Heart left ventricle (tissue), 16 donors: Measurements from ENCODE around the gene LRIG1. TPM values are rescaled to one million over a fixed set of nuclear protein-coding genes. Genes with fewer than 3 reads are reported as not detected.

ENCODE experiments used
- ATAC-seq, 4 donors: fragments of 200-7000 bp; cut with Tn5 transposase; one replicate each; pipeline ENCODE4 v1.9.1; 2020 to 2022; ENCODE audit warnings: moderate library complexity in 4 of 4, mild to moderate bottlenecking in 3 of 4, moderate number of reproducible peaks in 1 of 4
- DNase-seq, 5 donors: peaks; one replicate each; pipeline ENCODE4 v3.0.0-alpha.2; 2020
- H3K27ac ChIP-seq, 12 donors: fragments of 200-600 bp; sonication (generic) in 4 of 12; one replicate each; pipeline versions ENCODE4 v1.5.0 to v1.8.0; 2016 to 2022; ENCODE audit warnings: mild to moderate bottlenecking in 2 of 12
- H3K27me3 ChIP-seq, 9 donors: fragments of 200-600 bp; sonication (generic) in 2 of 9; one replicate each; pipeline versions ENCODE4 v1.5.1 to v1.8.0; 2016 to 2022; ENCODE audit warnings: mild to moderate bottlenecking in 3 of 9
- H3K36me3 ChIP-seq, 9 donors: fragments of 200-600 bp; sonication (generic) in 2 of 9; one replicate each; pipeline versions ENCODE4 v1.5.0 to v1.8.0; 2018 to 2022; ENCODE audit warnings: mild to moderate bottlenecking in 2 of 9
- H3K4me1 ChIP-seq, 12 donors: fragments of 200-600 bp; sonication (generic) in 4 of 12; one replicate each; pipeline versions ENCODE4 v1.5.0 to v1.8.0; 2016 to 2022; ENCODE audit warnings: mild to moderate bottlenecking in 3 of 12
- H3K4me3 ChIP-seq, 12 donors: fragments of 200-600 bp; sonication (generic) in 4 of 12; one replicate each; pipeline versions ENCODE4 v1.5.0 to v1.8.0; 2017 to 2022; ENCODE audit warnings: mild to moderate bottlenecking in 9 of 12, moderate library complexity in 4 of 12
- H3K9me3 ChIP-seq, 12 donors: fragments of 200-600 bp; sonication (generic) in 4 of 12; one replicate each; pipeline versions ENCODE4 v1.5.0 to v1.8.0; 2016 to 2022; ENCODE audit warnings: mild to moderate bottlenecking in 1 of 12
- CTCF ChIP-seq, 12 donors: fragments of 200-600 bp; sonication (generic) in 4 of 12; IDR thresholded peaks; one replicate each; pipeline versions ENCODE4 v1.5.0 to v1.8.0; 2018 to 2022; ENCODE audit warnings: antibody characterized with exemption in 12 of 12, mild to moderate bottlenecking in 5 of 12
- POLR2A ChIP-seq, 2 donors: fragments of 450-650 bp; IDR thresholded peaks; one replicate each; pipeline ENCODE4 v1.6.1; 2017; ENCODE audit warnings: antibody characterized with exemption in 2 of 2, mild to moderate bottlenecking in 2 of 2, moderate library complexity in 2 of 2
- WGBS, 4 donors: extraction: QIAGEN DNeasy Blood & Tissue Kit in 2 of 4; methylation state at CpG; one replicate each; pipeline versions ENCODE4 v1.1.5 to v1.1.7; 2013 to 2018; 5-methylcytosine and 5-hydroxymethylcytosine counted together
- intact Hi-C, 10 donors: fragments of 100-400 bp; cut with DNase I; formaldehyde crosslinking; loops; one replicate each; pipeline versions ENCODE4 v1.11.1 to v1.14.2; 2022
- polyA plus RNA-seq, 2 donors: library from polyadenylated mRNA; stranded (reverse); fragments of 200-250 nt; gene quantifications; one replicate each; pipeline ENCODE4 v1.2.3, GENCODE V29; 2013
- total RNA-seq, 9 donors: library from RNA; depleted of rRNA in 2 of 9; stranded (reverse); fragments of >200 nt in 2 of 9; fragmentation: NEBNext Ultra II Directional in 3 of 9; extraction: Animal tissue kit (Norgen Biotek cat#: 25700) in 3 of 9; gene quantifications; one replicate each; pipeline versions ENCODE4 v1.1.0 to v1.2.4, GENCODE V29; 2016 to 2023
- donor health status: ischemic (EF 13 %, LVEDD 7.1; RV severe dilation, severe dysfunction).
- donor health status: healthy with polysubstance abuse.
- donor health status: DM: no; HTN: yes; CAD: no.
- donor health status: DM: no; HTN: no; CAD: no.
- donor health status: ischemic (EF 25% LVEDD 6.9; RV normal size, moderate dysfunction).
- donor health status: ischemic (EF 25% LVEDD 5.7; RV mildly dilated, moderate dysfunction).
- donor health status: healthy.
- donor health status: DM: yes; HTN: yes; CAD: no.
- donor health status: ischemic (EF 35%, LVEDD 5.7; RV mildly dilated, moderate dysfunction).
- donor health status: nonischemic (EF 11% LVEDD 7.7; RV severe dilation, severe dysfunction).
- donor health status: DM: yes; HTN: yes; CAD: no.
- donor health status: PGD.
- donor health status: ischemic (EF 29% LVEDD 5.4; RV normal size, mild dysfunction).
- donor health status: nonischemic (EF 23%, LVEDD 6.1; RV moderate dilation, normal function).

LRIG1 gene
- total and polyA plus RNA-seq, 11 donors = 42.3 to 161 (median 88.8) TPM

GRCh38 chr3:66457252-66457651, 43.6 kb downstream of the LRIG1 start:
- TF ChIP-seq CTCF (IDR thresholded peaks at IDR 0.05) (no peak), POLR2A (IDR thresholded peaks at IDR 0.05) (no peak)
- intact Hi-C loops = no loop called here
- no peak for ATAC-seq

GRCh38 chr3:66456711-66457173, 44.1 kb downstream of the LRIG1 start:
- TF ChIP-seq POLR2A (IDR thresholded peaks at IDR 0.05) = no peak
- TF ChIP-seq CTCF (IDR thresholded peaks at IDR 0.05) = no peak
- intact Hi-C loops = no loop called here
- no peaks in the 10 kb centered on the region for H3K27me3 ChIP-seq
- H3K4me3 ChIP-seq = no peak overlapping the region
- ATAC-seq (peak; percentile 62 to 85 (median 78)), DNase-seq (peak; percentile 65 to 83 (median 74))
- peaks cover 10 to 80% (median 59%) of the 10 kb centered on the region in 12 donors for H3K4me1 ChIP-seq
- H3K27ac ChIP-seq = peak overlapping the region in 10 of 12 donors; percentile 12 to 84 (median 60)
- H3K9me3 ChIP-seq = no peaks in the 10 kb centered on the region
- WGBS, 4 donors = 32 to 55% (median 39%) methylated on average over 10 of the region's 10 CpGs
- peaks cover 0 to 36% (median 5%) of the 10 kb centered on the region in 9 donors for H3K36me3 ChIP-seq

More at GRCh38 chr3:66457252-66457651, 43.6 kb downstream of the LRIG1 start:
- Histone ChIP-seq H3K27me3 (no peaks in the 10 kb centered on the region), H3K4me1 (peaks cover 10 to 80% (median 53%) of the 10 kb centered on the region in 12 donors), H3K27ac (peak overlapping the region in 10 of 12 donors; percentile 12 to 84 (median 60)), H3K36me3 (peaks cover 0 to 42% (median 5%) of the 10 kb centered on the region in 9 donors), H3K9me3 (no peaks in the 10 kb centered on the region), H3K4me3 (no peak overlapping the region)
- WGBS, 4 donors = 60 to 66% (median 65%) methylated on average over 4 of the region's 4 CpGs
- DNase-seq = no peak

GRCh38 chr3:66454464-66454859, 46.4 kb downstream of the LRIG1 start:
- H3K36me3 ChIP-seq = peaks cover 0 to 15% (median 3%) of the 10 kb centered on the region in 9 donors
- H3K4me1 ChIP-seq = peaks cover 28 to 89% (median 72%) of the 10 kb centered on the region in 12 donors
- WGBS, 4 donors = 57 to 63% (median 58%) methylated on average over 8 of the region's 8 CpGs
- peak overlapping the region in 11 of 12 donors; percentile 36 to 86 (median 79) for H3K27ac ChIP-seq
- no peaks in the 10 kb centered on the region for H3K9me3 ChIP-seq
- DNase-seq (no peak), ATAC-seq (no peak)
- intact Hi-C loops = loop anchor here in 8 of 10 donors (5.0 kb wide), 5 partner anchors 33 to 48 kb away; partner anchors contain the start of gene LRIG1 (in 1 of the 8)
- H3K27me3 ChIP-seq = no peaks in the 10 kb centered on the region
- TF ChIP-seq CTCF (IDR thresholded peaks at IDR 0.05) (no peak), POLR2A (IDR thresholded peaks at IDR 0.05) (no peak)
- H3K4me3 ChIP-seq = no peak overlapping the region

- TF ChIP-seq CTCF (IDR thresholded peaks at IDR 0.05) = no peak
- TF ChIP-seq POLR2A (IDR thresholded peaks at IDR 0.05) = no peak
- Histone ChIP-seq H3K4me1 (peaks cover 30 to 90% (median 74%) of the 10 kb centered on the region in 12 donors), H3K27me3 (no peaks in the 10 kb centered on the region), H3K4me3 (no peak overlapping the region), H3K9me3 (no peaks in the 10 kb centered on the region), H3K27ac (peak overlapping the region; percentile 36 to 86 (median 78)), H3K36me3 (peaks cover 0 to 15% (median 3%) of the 10 kb centered on the region in 9 donors)
- intact Hi-C loops = loop anchor here in 8 of 10 donors (5.0 kb wide), 5 partner anchors 33 to 48 kb away; partner anchors contain the start of gene LRIG1 (in 1 of the 8)
- peak in 3 of 4 donors; percentile 6 to 31 (median 9) for ATAC-seq
- no peak for DNase-seq
- whole genome bisulfite sequencing, 4 donors = 52 to 57% (median 54%) methylated on average over 6 of the region's 6 CpGs
Observed at GRCh38 chr3:66453651-66454463, 47.0 kb downstream of the LRIG1 start.
